ENCODE measurements around the gene TMC7.

Gene TMC7

GRCh38 chr16:19014461-19014860, 30.7 kb downstream of the TMC7 start:
- Histone ChIP-seq H3K9me3 (ENCODE audit: low read depth, low read length) (no peaks in the 10 kb centered on the region), H3K4me3 (no peak overlapping the region), H3K27ac (no peak overlapping the region), H3K36me3 (ENCODE audit: insufficient read depth, low read length) (no peaks in the 10 kb centered on the region), H3K9ac (ENCODE audit: insufficient read length) (no peak overlapping the region)
- TF ChIP-seq POLR2AphosphoS5 (IDR thresholded peaks at IDR 0.05; ENCODE audit: borderline replicate concordance, low read depth, low read length) (no peak), FOXP2 (optimal IDR thresholded peaks at IDR 0.05; ENCODE audit: control extremely low read depth, extremely low read length, insufficient read depth) (no peak), EZH2 (IDR thresholded peaks at IDR 0.05) (no peak)
- DNase-seq (ENCODE audit: low read depth, low spot score), result no peak

GRCh38 chr16:19017179-19017578, 33.4 kb downstream of the TMC7 start:
- Histone ChIP-seq H3K36me3 (ENCODE audit: insufficient read depth, low read length) (no peaks in the 10 kb centered on the region), H3K27ac (no peak overlapping the region), H3K9ac (ENCODE audit: insufficient read length) (no peak overlapping the region), H3K9me3 (ENCODE audit: low read depth, low read length) (no peaks in the 10 kb centered on the region), H3K4me3 (no peak overlapping the region)
- DNase-seq (ENCODE audit: low read depth, low spot score), result no peak
- TF ChIP-seq EZH2 (IDR thresholded peaks at IDR 0.05), result no peak
- no peak for TF ChIP-seq POLR2AphosphoS5 (IDR thresholded peaks at IDR 0.05; ENCODE audit: borderline replicate concordance, low read depth, low read length)
- TF ChIP-seq FOXP2 (optimal IDR thresholded peaks at IDR 0.05; ENCODE audit: control extremely low read depth, extremely low read length, insufficient read depth), result no peak

- no peaks in the 10 kb centered on the region for H3K36me3 ChIP-seq (ENCODE audit: insufficient read depth, low read length)
- no peaks in the 10 kb centered on the region for H3K9me3 ChIP-seq (ENCODE audit: low read depth, low read length)
- H3K27ac ChIP-seq, result no peak overlapping the region
- no peak for TF ChIP-seq POLR2AphosphoS5 (IDR thresholded peaks at IDR 0.05; ENCODE audit: borderline replicate concordance, low read depth, low read length)
- TF ChIP-seq FOXP2 (optimal IDR thresholded peaks at IDR 0.05; ENCODE audit: control extremely low read depth, extremely low read length, insufficient read depth), result no peak
- no peak overlapping the region for H3K9ac ChIP-seq (ENCODE audit: insufficient read length)
- H3K4me3 ChIP-seq, result no peak overlapping the region
- DNase-seq (ENCODE audit: low read depth, low spot score), result no peak
These were observed 37.0 kb downstream of the TMC7 start for GRCh38 chr16:19020689-19021088.

- Histone ChIP-seq H3K27ac (no peak overlapping the region), H3K36me3 (ENCODE audit: insufficient read depth, low read length) (no peaks in the 10 kb centered on the region), H3K9ac (ENCODE audit: insufficient read length) (no peak overlapping the region), H3K4me3 (no peak overlapping the region), H3K9me3 (ENCODE audit: low read depth, low read length) (no peaks in the 10 kb centered on the region)
- no peak for TF ChIP-seq POLR2AphosphoS5 (IDR thresholded peaks at IDR 0.05; ENCODE audit: borderline replicate concordance, low read depth, low read length)
- no peak for DNase-seq (ENCODE audit: low read depth, low spot score)
These were observed 38.0 kb downstream of the TMC7 start for GRCh38 chr16:19021747-19022146.

GRCh38 chr16:19027416-19027815, 43.7 kb downstream of the TMC7 start:
- Histone ChIP-seq H3K36me3 (ENCODE audit: insufficient read depth, low read length) (no peaks in the 10 kb centered on the region), H3K9ac (ENCODE audit: insufficient read length) (no peak overlapping the region), H3K9me3 (ENCODE audit: low read depth, low read length) (no peaks in the 10 kb centered on the region), H3K27ac (no peak overlapping the region), H3K4me3 (no peak overlapping the region)
- no peak for DNase-seq (ENCODE audit: low read depth, low spot score)
- no peak for TF ChIP-seq EZH2 (IDR thresholded peaks at IDR 0.05)
- TF ChIP-seq POLR2AphosphoS5 (IDR thresholded peaks at IDR 0.05; ENCODE audit: borderline replicate concordance, low read depth, low read length), result no peak
- no peak for TF ChIP-seq FOXP2 (optimal IDR thresholded peaks at IDR 0.05; ENCODE audit: control extremely low read depth, extremely low read length, insufficient read depth)

GRCh38 chr16:19029980-19030379, 46.2 kb downstream of the TMC7 start:
- no peak overlapping the region for H3K4me3 ChIP-seq
- H3K36me3 ChIP-seq (ENCODE audit: insufficient read depth, low read length), result no peaks in the 10 kb centered on the region
- H3K9me3 ChIP-seq (ENCODE audit: low read depth, low read length), result no peaks in the 10 kb centered on the region
- no peak for DNase-seq (ENCODE audit: low read depth, low spot score)
- TF ChIP-seq POLR2AphosphoS5 (IDR thresholded peaks at IDR 0.05; ENCODE audit: borderline replicate concordance, low read depth, low read length) (no peak), FOXP2 (optimal IDR thresholded peaks at IDR 0.05; ENCODE audit: control extremely low read depth, extremely low read length, insufficient read depth) (no peak), EZH2 (IDR thresholded peaks at IDR 0.05) (no peak)
- H3K27ac ChIP-seq, result no peak overlapping the region
- H3K9ac ChIP-seq (ENCODE audit: insufficient read length), result no peak overlapping the region

- H3K9ac ChIP-seq (ENCODE audit: insufficient read length), result no peak overlapping the region
- TF ChIP-seq FOXP2 (optimal IDR thresholded peaks at IDR 0.05; ENCODE audit: control extremely low read depth, extremely low read length, insufficient read depth), result no peak
- TF ChIP-seq POLR2AphosphoS5 (IDR thresholded peaks at IDR 0.05; ENCODE audit: borderline replicate concordance, low read depth, low read length), result no peak
- no peak for TF ChIP-seq EZH2 (IDR thresholded peaks at IDR 0.05)
- H3K4me3 ChIP-seq, result no peak overlapping the region
- H3K27ac ChIP-seq, result no peak overlapping the region
- no peaks in the 10 kb centered on the region for H3K9me3 ChIP-seq (ENCODE audit: low read depth, low read length)
- no peaks in the 10 kb centered on the region for H3K36me3 ChIP-seq (ENCODE audit: insufficient read depth, low read length)
- no peak for DNase-seq (ENCODE audit: low read depth, low spot score)
These were observed 48.0 kb downstream of the TMC7 start for GRCh38 chr16:19031738-19032137.

- TF ChIP-seq POLR2AphosphoS5 (IDR thresholded peaks at IDR 0.05; ENCODE audit: borderline replicate concordance, low read depth, low read length) (no peak), EZH2 (IDR thresholded peaks at IDR 0.05) (no peak), FOXP2 (optimal IDR thresholded peaks at IDR 0.05; ENCODE audit: control extremely low read depth, extremely low read length, insufficient read depth) (no peak)
- H3K36me3 ChIP-seq (ENCODE audit: insufficient read depth, low read length), result no peaks in the 10 kb centered on the region
- no peaks in the 10 kb centered on the region for H3K9me3 ChIP-seq (ENCODE audit: low read depth, low read length)
- no peak overlapping the region for H3K9ac ChIP-seq (ENCODE audit: insufficient read length)
- DNase-seq (ENCODE audit: low read depth, low spot score), result no peak
- no peak overlapping the region for H3K4me3 ChIP-seq
- H3K27ac ChIP-seq, result no peak overlapping the region
These were observed 50.0 kb downstream of the TMC7 start for GRCh38 chr16:19033761-19034160.

GRCh38 chr16:19040400-19040799, 56.7 kb downstream of the TMC7 start:
- no peaks in the 10 kb centered on the region for H3K36me3 ChIP-seq (ENCODE audit: insufficient read depth, low read length)
- TF ChIP-seq EZH2 (IDR thresholded peaks at IDR 0.05) (no peak), FOXP2 (optimal IDR thresholded peaks at IDR 0.05; ENCODE audit: control extremely low read depth, extremely low read length, insufficient read depth) (no peak), POLR2AphosphoS5 (IDR thresholded peaks at IDR 0.05; ENCODE audit: borderline replicate concordance, low read depth, low read length) (no peak)

More at GRCh38 chr16:19040400-19040799, 56.7 kb downstream of the TMC7 start:
- H3K27ac ChIP-seq, result no peak overlapping the region
- no peaks in the 10 kb centered on the region for H3K9me3 ChIP-seq (ENCODE audit: low read depth, low read length)
- H3K4me3 ChIP-seq, result no peak overlapping the region
- DNase-seq (ENCODE audit: low read depth, low spot score), result no peak
- no peak overlapping the region for H3K9ac ChIP-seq (ENCODE audit: insufficient read length)

Data from SK-N-MC (cell line).